ENCODE data around the gene STAT6. TPM values are rescaled to one million over a fixed set of nuclear protein-coding genes. Genes with fewer than 3 reads are reported as not detected.
"Not testable (repeated sequence)": the region's sequence is repeated elsewhere in the genome, so short reads cannot be mapped to it uniquely, and the experiment has no call there.

The STAT6 gene
- total RNA-seq, 2 experiments from 2014 or later: 239 to 242 TPM

GRCh38 chr12:57086493-57087009 is 24.6 kb downstream of the STAT6 start:
- Mint-ChIP-seq H3K27me3 (no peaks in the 10 kb centered on the region), H3K9me3 (no peaks in the 10 kb centered on the region), H3K27ac (peak overlapping the region; percentile 95), H3K4me1 (peaks cover 50% of the 10 kb centered on the region), H3K36me3 (ENCODE audit: low read depth) (no peaks in the 10 kb centered on the region), H3K4me3 (peak overlapping the region; percentile 82)
- peak; percentile 32 for DNase-seq
- CTCF ChIA-PET: interaction anchor here (0.8 to 1.4 kb wide), 4 partner anchors 8 to 25 kb away, joined by 3 to 6 read pairs (median 4); partner anchors contain the start of genes NEMP1 and STAT6
- POLR2A ChIA-PET: no interaction called here

- peak; percentile 30 for DNase-seq
- POLR2A ChIA-PET: no interaction called here
- CTCF ChIA-PET: interaction anchor here (0.8 to 1.4 kb wide), 4 partner anchors 8 to 26 kb away, joined by 3 to 6 read pairs (median 4); partner anchors contain the start of genes NEMP1 and STAT6
- Mint-ChIP-seq H3K4me3 (peak overlapping the region; percentile 82), H3K27me3 (no peaks in the 10 kb centered on the region), H3K36me3 (ENCODE audit: low read depth) (no peaks in the 10 kb centered on the region), H3K4me1 (peaks cover 47% of the 10 kb centered on the region), H3K27ac (peak overlapping the region; percentile 95), H3K9me3 (no peaks in the 10 kb centered on the region)
These were observed 25.1 kb downstream of the STAT6 start for GRCh38 chr12:57085999-57086492.

DNA sequence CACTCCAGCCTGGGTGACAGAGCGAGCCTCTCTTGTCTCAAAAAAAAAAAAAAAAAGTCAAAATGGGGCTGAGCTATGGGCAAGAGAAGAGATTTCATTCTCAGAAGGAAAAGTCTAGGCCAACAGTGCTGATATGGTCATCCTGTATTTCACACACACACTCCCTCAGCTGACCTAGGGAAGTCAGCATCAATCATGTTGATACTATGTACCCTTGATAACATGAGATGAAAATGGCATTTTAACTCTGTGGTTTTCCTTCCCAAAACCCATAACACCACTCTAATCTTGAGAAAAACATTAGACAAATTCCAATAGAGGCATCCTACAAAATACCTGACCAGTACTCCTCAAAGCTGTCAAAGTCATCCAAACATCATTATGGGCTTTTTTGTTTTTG is 30.3 kb downstream of the STAT6 start:
- Mint-ChIP-seq H3K27me3 (no peaks in the 10 kb centered on the region), H3K36me3 (ENCODE audit: low read depth) (peaks cover 9% of the 10 kb centered on the region), H3K4me1 (peaks cover 34% of the 10 kb centered on the region), H3K27ac (peak overlapping the region; percentile 41), H3K9me3 (no peaks in the 10 kb centered on the region), H3K4me3 (no peak overlapping the region)
- DNase-seq: no peak
- CTCF ChIA-PET: interaction anchor here (0.5 to 4.2 kb wide), 4 partner anchors 12 to 813 kb away, joined by 3 to 21 read pairs (median 8); partner anchors contain the start of gene STAT6
- POLR2A ChIA-PET: no interaction called here

DNA sequence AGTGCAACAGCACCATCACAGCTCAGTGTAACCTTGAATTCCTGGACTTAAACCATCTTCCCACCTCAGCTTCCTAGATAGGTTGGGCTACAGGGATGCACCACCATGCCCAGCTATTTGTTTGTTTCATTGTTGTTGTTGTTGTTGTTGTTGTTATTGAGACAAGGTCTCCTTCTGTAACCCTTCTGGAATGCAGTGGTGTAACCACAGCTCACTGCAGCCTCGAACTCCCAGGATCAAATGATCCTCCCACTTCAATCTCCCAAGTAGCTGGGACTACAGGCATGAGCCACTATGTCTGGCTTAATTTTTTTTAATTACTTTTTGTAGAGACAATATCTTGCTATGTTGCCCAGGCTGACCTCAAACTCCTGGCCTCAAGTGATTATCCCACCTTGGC is 31.3 kb downstream of the STAT6 start:
- DNase-seq: no peak
- POLR2A ChIA-PET: interaction anchor here (1.5 to 2.2 kb wide), 2 partner anchors 8 to 32 kb away, joined by 7 to 8 read pairs; partner anchors contain the start of gene STAT6
- CTCF ChIA-PET: interaction anchor here (0.8 to 4.2 kb wide), 13 partner anchors 8 to 159 kb away, joined by 3 to 21 read pairs (median 6); partner anchors contain the start of genes NAB2 and STAT6

GRCh38 chr12:57078519-57079404 is 32.4 kb downstream of the STAT6 start, which contains the start of gene NEMP1:
NEMP1 (minus strand) TSS chr12:57078791; CDS start chr12:57078745, 46 bp downstream.
- H3K36me3 Mint-ChIP-seq (ENCODE audit: low read depth): peaks cover 12% of the 10 kb centered on the region
- H3K9me3 Mint-ChIP-seq: no peaks in the 10 kb centered on the region
- peak within 1 kb of the TSS; percentile 99 for H3K27ac Mint-ChIP-seq
- peaks cover 28% of the 10 kb centered on the region for H3K4me1 Mint-ChIP-seq
- ChIA-PET POLR2A (interaction anchor here (0.8 to 2.2 kb wide), 4 partner anchors 9 to 33 kb away, joined by 4 to 8 read pairs (median 6); partner anchors contain the start of gene STAT6), CTCF (interaction anchor here (0.9 to 4.2 kb wide), 14 partner anchors 8 to 160 kb away, joined by 3 to 21 read pairs (median 6); partner anchors contain the start of genes NAB2 and STAT6)
- peak within 1 kb of the TSS; percentile 97 for H3K4me3 Mint-ChIP-seq
- no peaks in the 10 kb centered on the region for H3K27me3 Mint-ChIP-seq
- peak; percentile 99 for DNase-seq

More for the DNA sequence above, 31.3 kb downstream of the STAT6 start:
- Mint-ChIP-seq H3K4me3 (no peak overlapping the region), H3K4me1 (peaks cover 24% of the 10 kb centered on the region), H3K36me3 (ENCODE audit: low read depth) (peaks cover 9% of the 10 kb centered on the region), H3K27me3 (no peaks in the 10 kb centered on the region), H3K27ac (peak overlapping the region; percentile 99), H3K9me3 (no peaks in the 10 kb centered on the region)

DNA sequence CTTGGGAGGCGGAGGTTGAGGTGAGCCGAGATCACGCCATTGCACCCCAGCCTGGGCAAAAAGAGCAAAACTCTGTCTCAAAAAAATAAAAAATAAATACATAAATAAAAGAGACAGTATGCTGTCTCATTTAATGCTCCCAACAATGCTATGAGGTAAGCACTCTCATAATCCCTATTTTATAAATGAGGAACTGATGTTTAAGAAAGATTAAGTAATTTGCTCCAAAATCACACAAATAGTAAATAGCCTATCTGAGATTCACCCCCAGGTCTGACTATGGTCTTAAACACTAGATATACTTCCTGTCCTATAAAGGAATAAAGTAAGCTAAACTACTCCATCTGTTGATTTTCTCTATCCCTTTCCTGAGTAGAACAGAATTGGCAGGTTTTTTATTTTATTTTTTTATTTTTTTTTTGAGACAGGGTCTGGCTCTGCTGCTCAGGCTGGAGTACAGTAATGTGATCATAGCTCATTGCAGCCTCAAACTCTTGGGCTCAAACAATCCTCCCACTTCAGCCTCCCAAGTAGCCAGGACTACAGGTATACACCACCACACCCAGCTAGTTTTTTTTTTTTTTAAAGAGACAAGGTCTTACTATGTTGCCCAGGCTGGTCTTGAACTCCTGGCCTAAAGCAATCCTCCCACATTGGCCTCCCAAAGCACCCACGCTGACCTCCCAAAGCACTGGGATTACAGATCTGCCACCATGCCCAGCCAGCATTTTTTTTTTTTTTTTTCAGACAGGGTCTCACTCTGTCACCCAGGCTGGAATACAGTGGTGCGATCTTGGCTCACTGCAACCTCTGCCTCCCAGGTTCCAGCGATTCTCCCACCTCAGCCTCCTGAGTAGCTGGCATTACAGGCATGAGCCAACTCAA is 37.4 kb downstream of the STAT6 start:
- DNase-seq, H3K9me3 Mint-ChIP-seq, H3K4me3 Mint-ChIP-seq, H3K27me3 Mint-ChIP-seq: not testable (repeated sequence)
- Mint-ChIP-seq H3K27ac (peak overlapping the region; percentile 62), H3K4me1 (peaks cover 42% of the 10 kb centered on the region), H3K36me3 (ENCODE audit: low read depth) (peaks cover 43% of the 10 kb centered on the region)
- POLR2A ChIA-PET: interaction anchor here (0.6 to 1.3 kb wide), 4 partner anchors 15 to 320 kb away, joined by 3 to 6 read pairs (median 5); no protein-coding TSS in a partner anchor
- CTCF ChIA-PET: interaction anchor here (0.6 to 9.3 kb wide), 7 partner anchors 16 to 72 kb away, joined by 3 to 98 read pairs (median 4); partner anchors contain the start of genes NAB2 and STAT6

- CTCF ChIA-PET: interaction anchor here (1.9 to 9.3 kb wide), 3 partner anchors 38 to 68 kb away, joined by 3 to 98 read pairs (median 6); partner anchors contain the start of gene STAT6
- POLR2A ChIA-PET: interaction anchor here (0.6 to 1.3 kb wide), 3 partner anchors 16 to 324 kb away, joined by 3 to 6 read pairs (median 4); no protein-coding TSS in a partner anchor
- no peak for DNase-seq
- H3K9me3 Mint-ChIP-seq: peaks cover 2% of the 10 kb centered on the region
- no peaks in the 10 kb centered on the region for H3K27me3 Mint-ChIP-seq
- H3K4me3 Mint-ChIP-seq: no peak overlapping the region
- no peak overlapping the region for H3K27ac Mint-ChIP-seq
- peaks cover 52% of the 10 kb centered on the region for H3K36me3 Mint-ChIP-seq (ENCODE audit: low read depth)
- peaks cover 43% of the 10 kb centered on the region for H3K4me1 Mint-ChIP-seq
These were observed 38.5 kb downstream of the STAT6 start for GRCh38 chr12:57072661-57073060.

- peak; percentile 79 for DNase-seq
- H3K4me3 Mint-ChIP-seq: no peak overlapping the region
- POLR2A ChIA-PET: interaction anchor here (1.0 to 2.0 kb wide), 2 partner anchors 9 to 42 kb away, joined by 6 to 19 read pairs; partner anchors contain the start of genes NEMP1 and STAT6
- CTCF ChIA-PET: interaction anchor here (0.6 to 9.3 kb wide), 21 partner anchors 9 to 441 kb away, joined by 3 to 98 read pairs (median 6); partner anchors contain the start of genes MYO1A, NAB2, NEMP1 and STAT6
- peak overlapping the region; percentile 86 for H3K27ac Mint-ChIP-seq
- peaks cover 5% of the 10 kb centered on the region for H3K9me3 Mint-ChIP-seq
- H3K27me3 Mint-ChIP-seq: no peaks in the 10 kb centered on the region
- H3K4me1 Mint-ChIP-seq: peaks cover 51% of the 10 kb centered on the region
- H3K36me3 Mint-ChIP-seq (ENCODE audit: low read depth): peaks cover 62% of the 10 kb centered on the region
These were observed 41.6 kb downstream of the STAT6 start for GRCh38 chr12:57069523-57069922.

DNA sequence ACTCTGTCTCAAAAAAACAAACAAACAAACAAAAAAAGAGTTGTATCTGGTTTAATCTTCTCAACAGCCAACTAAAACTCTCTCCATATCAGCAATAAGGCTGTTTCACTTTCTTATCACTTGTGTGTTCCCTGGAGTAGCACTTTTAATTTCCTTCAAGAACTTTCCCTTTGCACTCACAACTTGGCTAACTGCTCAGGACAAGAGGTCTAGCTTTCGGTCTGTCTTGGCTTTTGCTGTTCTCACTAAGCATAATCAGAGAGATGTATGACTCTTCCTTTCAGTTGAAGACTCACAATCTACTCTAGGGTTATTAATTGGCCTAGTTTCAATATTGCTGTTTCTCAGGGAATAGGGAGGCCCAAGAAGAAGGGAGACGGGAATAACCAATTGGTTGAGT is 44.9 kb downstream of the STAT6 start:
- Mint-ChIP-seq H3K27me3 (no peaks in the 10 kb centered on the region), H3K27ac (peak overlapping the region; percentile 52), H3K9me3 (peaks cover 5% of the 10 kb centered on the region), H3K4me1 (peaks cover 58% of the 10 kb centered on the region), H3K4me3 (no peak overlapping the region), H3K36me3 (ENCODE audit: low read depth) (peaks cover 72% of the 10 kb centered on the region)
- no peak for DNase-seq
- ChIA-PET CTCF (interaction anchor here (0.7 to 2.8 kb wide), 6 partner anchors 13 to 343 kb away, joined by 3 to 24 read pairs (median 5); partner anchors contain the start of genes NEMP1 and STAT6), POLR2A (interaction anchor here (2.4 kb wide), 1 partner anchor 46 kb away, joined by 10 read pairs; the partner anchor contains the start of gene STAT6)

DNA sequence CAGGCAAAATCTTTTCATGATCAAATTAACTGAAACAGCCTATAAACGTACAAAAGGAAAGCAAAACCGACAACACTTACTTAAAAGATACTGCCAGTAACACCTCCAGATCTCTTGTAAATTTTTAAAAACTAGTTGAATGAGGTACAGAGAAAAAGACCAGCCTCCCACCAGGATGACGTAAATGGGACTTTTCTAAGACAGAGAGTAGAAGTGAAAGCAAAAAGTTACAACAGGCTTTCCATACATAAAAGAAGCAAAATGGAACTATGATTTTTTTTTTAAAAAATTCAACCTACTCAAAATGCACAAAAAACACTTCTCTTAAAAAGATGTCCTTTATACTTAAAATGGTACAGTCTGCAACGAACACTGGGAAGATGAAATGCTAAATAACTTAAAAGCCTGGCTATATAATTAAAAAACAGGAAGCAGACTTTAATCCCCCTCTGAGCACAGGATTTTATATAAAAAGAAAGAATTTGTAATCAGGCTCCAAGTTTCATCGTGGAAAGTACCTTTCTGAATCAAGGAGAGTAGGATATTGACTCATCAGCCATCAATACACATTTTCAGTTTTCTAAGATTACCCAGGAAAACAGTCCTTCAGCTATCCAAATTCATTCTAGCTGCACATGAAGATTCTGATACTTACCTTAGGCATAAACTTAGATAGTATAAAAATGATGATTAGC is 47.0 kb downstream of the STAT6 start:
- POLR2A ChIA-PET: interaction anchor here (0.6 to 2.4 kb wide), 3 partner anchors 13 to 64 kb away, joined by 3 to 10 read pairs (median 4); partner anchors contain the start of gene STAT6
- H3K9me3 Mint-ChIP-seq: peaks cover 5% of the 10 kb centered on the region
- H3K4me3 Mint-ChIP-seq: peak overlapping the region; percentile 73
- DNase-seq: peak; percentile 78
- CTCF ChIA-PET: interaction anchor here (2.2 to 2.8 kb wide), 4 partner anchors 15 to 48 kb away, joined by 8 to 24 read pairs (median 12); partner anchors contain the start of genes NEMP1 and STAT6
- H3K27me3 Mint-ChIP-seq: no peaks in the 10 kb centered on the region
- peak overlapping the region; percentile 96 for H3K27ac Mint-ChIP-seq
- H3K4me1 Mint-ChIP-seq: peaks cover 42% of the 10 kb centered on the region
- H3K36me3 Mint-ChIP-seq (ENCODE audit: low read depth): peaks cover 69% of the 10 kb centered on the region

DNA sequence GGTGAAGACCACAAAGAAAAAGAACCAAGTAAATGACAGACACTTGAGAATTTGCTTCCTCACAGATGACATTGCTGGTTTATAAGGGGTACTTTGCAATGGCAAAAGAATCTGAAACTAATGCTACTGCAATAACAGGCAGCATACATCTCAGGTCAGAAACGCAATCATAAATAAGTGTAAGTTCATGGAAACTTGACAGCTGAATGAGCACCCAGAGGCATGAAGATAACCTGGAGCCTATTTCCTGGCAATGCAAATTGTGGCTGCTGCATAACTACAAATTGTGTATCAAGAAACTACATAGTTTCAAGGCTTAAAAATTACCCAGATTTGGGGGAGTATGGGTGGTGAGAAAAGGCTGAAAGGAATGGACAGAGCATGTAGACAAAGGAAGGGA is 52.7 kb downstream of the STAT6 start:
- POLR2A ChIA-PET: no interaction called here

More for the DNA sequence above, 52.7 kb downstream of the STAT6 start:
- H3K4me3 Mint-ChIP-seq: no peak overlapping the region
- no peak overlapping the region for H3K27ac Mint-ChIP-seq
- H3K27me3 Mint-ChIP-seq: no peaks in the 10 kb centered on the region
- no peaks in the 10 kb centered on the region for H3K9me3 Mint-ChIP-seq
- H3K36me3 Mint-ChIP-seq (ENCODE audit: low read depth): peaks cover 71% of the 10 kb centered on the region
- no peak for DNase-seq
- CTCF ChIA-PET: interaction anchor here (0.9 to 2.4 kb wide), 5 partner anchors 10 to 66 kb away, joined by 3 to 6 read pairs (median 4); no protein-coding TSS in a partner anchor
- H3K4me1 Mint-ChIP-seq: peaks cover 22% of the 10 kb centered on the region

Measured in activated CD4-positive, alpha-beta T cell treated with anti-CD3 and anti-CD28 coated beads, Interleukin-2, amount 10 ng/mL, durations not matched to agents 7 days and 5 days (primary cell).